ENCODE data around the gene TNIP2.
"Not testable (repeated sequence)": the region's sequence is repeated elsewhere in the genome, so short reads cannot be mapped to it uniquely, and the experiment has no call there.

TNIP2 gene

DNA sequence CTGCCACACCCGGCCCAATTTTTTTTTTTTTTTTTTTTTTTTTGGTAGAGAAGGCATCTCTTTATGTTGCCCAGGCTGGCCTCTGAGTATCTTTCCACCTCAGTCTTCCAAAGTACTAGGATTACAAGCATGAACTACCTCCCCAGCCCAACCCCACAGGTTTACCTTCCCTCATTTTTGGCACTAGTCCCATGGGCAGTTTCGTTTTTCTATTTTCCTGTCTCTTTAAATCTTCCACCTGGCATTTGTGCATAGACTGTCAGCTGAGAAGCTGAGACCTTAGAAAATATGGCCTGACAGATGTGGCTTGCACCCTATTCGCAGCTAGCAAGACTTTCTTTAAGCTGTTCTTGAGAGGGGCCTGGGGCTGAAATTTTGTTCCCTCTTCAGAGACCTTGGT is 27.9 kb downstream of the TNIP2 start:
- Histone ChIP-seq H3K4me3 (IDR thresholded peaks at IDR 0.05; ENCODE audit: insufficient read depth, low read depth, low read length) (no peak overlapping the region), H3K27ac (no peak overlapping the region), H4K20me1 (ENCODE audit: insufficient read depth) (no peaks in the 10 kb centered on the region), H3K9ac (no peak overlapping the region), H3K27me3 (ENCODE audit: insufficient read depth, low read depth) (no peaks in the 10 kb centered on the region), H3K4me2 (no peak overlapping the region), H3K79me2 (ENCODE audit: insufficient read depth, low read depth) (no peaks in the 10 kb centered on the region), H3K4me1 (ENCODE audit: low read depth, poor library complexity, severe bottlenecking) (peaks cover 15% of the 10 kb centered on the region), H2AFZ (ENCODE audit: low read depth) (no peak overlapping the region), H3K36me3 (ENCODE audit: insufficient read depth) (no peaks in the 10 kb centered on the region)
- no peak for TF ChIP-seq CTCF (conservative IDR thresholded peaks at IDR 0.05; ENCODE audit: low read depth, low read length)

DNA sequence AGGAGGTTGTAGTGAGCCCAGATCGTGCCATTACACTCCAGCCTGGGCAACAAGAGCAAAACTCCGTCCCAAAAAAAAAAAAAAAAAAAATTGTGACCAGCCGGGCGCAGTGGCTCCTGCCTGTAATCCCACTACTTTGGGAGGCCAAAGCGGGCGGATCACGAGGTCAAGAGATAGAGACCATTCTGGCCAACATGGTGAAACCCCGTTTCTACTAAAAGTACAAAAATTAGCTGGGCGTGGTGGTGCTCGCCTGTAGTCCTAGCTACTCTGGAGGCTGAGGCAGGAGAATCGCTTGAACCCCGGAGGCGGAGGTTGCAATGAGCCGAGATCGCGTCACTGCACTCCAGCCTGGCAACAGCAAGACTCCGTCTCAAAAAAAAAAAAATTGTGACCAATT is 29.3 kb downstream of the TNIP2 start:
- not testable (repeated sequence) for H3K36me3 ChIP-seq (ENCODE audit: insufficient read depth); H3K4me3 ChIP-seq (IDR thresholded peaks at IDR 0.05; ENCODE audit: insufficient read depth, low read depth, low read length); H3K4me2 ChIP-seq

DNA sequence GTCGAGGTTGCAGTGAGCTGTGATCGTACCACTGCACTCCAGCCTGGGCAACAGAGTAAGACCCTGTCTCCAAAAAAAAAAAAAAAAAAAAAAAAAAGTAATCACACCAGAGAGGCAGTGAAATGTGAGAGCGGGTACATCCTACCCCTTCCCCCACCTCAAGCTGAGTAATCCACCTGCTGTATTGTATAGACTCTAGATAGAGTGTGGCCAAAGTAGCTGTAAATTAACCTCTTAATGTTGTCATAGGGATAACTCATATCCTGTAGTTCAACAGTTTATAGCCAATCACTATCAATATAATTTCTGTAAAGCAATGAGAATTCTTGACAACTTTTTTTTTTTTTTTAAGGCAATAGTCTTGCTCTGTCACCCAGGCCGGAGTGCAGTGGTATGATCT is 30.8 kb downstream of the TNIP2 start:
- no peak for TF ChIP-seq CTCF (conservative IDR thresholded peaks at IDR 0.05; ENCODE audit: low read depth, low read length)
- H2AFZ ChIP-seq (ENCODE audit: low read depth): no peak overlapping the region
- no peaks in the 10 kb centered on the region for H4K20me1 ChIP-seq (ENCODE audit: insufficient read depth)
- no peak overlapping the region for H3K27ac ChIP-seq
- no peak overlapping the region for H3K4me3 ChIP-seq (IDR thresholded peaks at IDR 0.05; ENCODE audit: insufficient read depth, low read depth, low read length)
- no peak overlapping the region for H3K4me2 ChIP-seq
- H3K9ac ChIP-seq: no peak overlapping the region
- H3K27me3 ChIP-seq (ENCODE audit: insufficient read depth, low read depth): no peaks in the 10 kb centered on the region
- H3K4me1 ChIP-seq (ENCODE audit: low read depth, poor library complexity, severe bottlenecking): peaks cover 15% of the 10 kb centered on the region
- H3K36me3 ChIP-seq (ENCODE audit: insufficient read depth): no peaks in the 10 kb centered on the region
- no peaks in the 10 kb centered on the region for H3K79me2 ChIP-seq (ENCODE audit: insufficient read depth, low read depth)

More for the DNA sequence above, 29.3 kb downstream of the TNIP2 start:
- H3K9ac ChIP-seq; H2AFZ ChIP-seq (ENCODE audit: low read depth); H3K79me2 ChIP-seq (ENCODE audit: insufficient read depth, low read depth); H3K27me3 ChIP-seq (ENCODE audit: insufficient read depth, low read depth); H4K20me1 ChIP-seq (ENCODE audit: insufficient read depth); H3K27ac ChIP-seq: not testable (repeated sequence)
- H3K4me1 ChIP-seq (ENCODE audit: low read depth, poor library complexity, severe bottlenecking): peaks cover 15% of the 10 kb centered on the region

DNA sequence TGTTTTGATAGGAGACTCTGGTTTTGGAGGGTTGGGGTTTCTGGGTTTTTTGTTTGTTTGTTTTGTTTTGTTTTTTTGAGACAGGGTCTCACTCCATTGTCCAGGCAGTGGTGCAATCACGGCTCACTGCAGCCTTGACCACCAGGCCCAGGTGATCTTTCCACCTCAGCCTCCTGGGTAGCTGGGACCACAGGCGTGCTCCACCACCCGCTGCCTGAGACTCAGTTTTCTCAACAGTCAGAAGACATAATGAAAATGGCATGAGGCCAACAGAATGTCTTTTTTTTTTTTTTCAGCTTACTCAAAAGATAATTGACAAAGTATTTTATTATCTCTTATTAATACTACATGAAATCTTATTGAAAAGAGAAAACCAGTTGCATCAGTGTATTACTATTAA is 32.4 kb downstream of the TNIP2 start:
- no peak for TF ChIP-seq CTCF (conservative IDR thresholded peaks at IDR 0.05; ENCODE audit: low read depth, low read length)
- H3K4me3 ChIP-seq (IDR thresholded peaks at IDR 0.05; ENCODE audit: insufficient read depth, low read depth, low read length): no peak overlapping the region
- no peaks in the 10 kb centered on the region for H3K36me3 ChIP-seq (ENCODE audit: insufficient read depth)
- no peak overlapping the region for H3K27ac ChIP-seq
- peaks cover 14% of the 10 kb centered on the region for H3K4me1 ChIP-seq (ENCODE audit: low read depth, poor library complexity, severe bottlenecking)
- H3K27me3 ChIP-seq (ENCODE audit: insufficient read depth, low read depth): no peaks in the 10 kb centered on the region
- no peaks in the 10 kb centered on the region for H3K79me2 ChIP-seq (ENCODE audit: insufficient read depth, low read depth)
- no peaks in the 10 kb centered on the region for H4K20me1 ChIP-seq (ENCODE audit: insufficient read depth)
- H3K9ac ChIP-seq: no peak overlapping the region
- H3K4me2 ChIP-seq: no peak overlapping the region
- H2AFZ ChIP-seq (ENCODE audit: low read depth): no peak overlapping the region

- Histone ChIP-seq H3K79me2 (ENCODE audit: insufficient read depth, low read depth) (no peaks in the 10 kb centered on the region), H3K27me3 (ENCODE audit: insufficient read depth, low read depth) (no peaks in the 10 kb centered on the region), H3K4me1 (ENCODE audit: low read depth, poor library complexity, severe bottlenecking) (no peaks in the 10 kb centered on the region), H3K27ac (no peak overlapping the region), H2AFZ (ENCODE audit: low read depth) (no peak overlapping the region), H3K9ac (no peak overlapping the region), H3K4me2 (no peak overlapping the region), H3K36me3 (ENCODE audit: insufficient read depth) (no peaks in the 10 kb centered on the region), H3K4me3 (IDR thresholded peaks at IDR 0.05; ENCODE audit: insufficient read depth, low read depth, low read length) (no peak overlapping the region), H4K20me1 (ENCODE audit: insufficient read depth) (no peaks in the 10 kb centered on the region)
- TF ChIP-seq CTCF (conservative IDR thresholded peaks at IDR 0.05; ENCODE audit: low read depth, low read length): no peak
These were observed 34.1 kb downstream of the TNIP2 start for GRCh38 chr4:2722033-2722432.

Measured in KMS-11 (cell line).